Liver (tissue), 9 donors: Measurements from ENCODE around the gene ZNF714. TPM values are rescaled to one million over a fixed set of nuclear protein-coding genes. Genes with fewer than 3 reads are reported as not detected.

ENCODE experiments used
- DNase-seq: peaks from one replicate; pipeline ENCODE4 v3.0.0-alpha.2; 2017; ENCODE audit warnings: low spot score
- H3K27ac ChIP-seq, 2 donors: one replicate each; pipeline ENCODE4 v1.7.0; 2013; ENCODE audit warnings: inconsistent platforms in 2 of 2, low read length in 2 of 2, control low read depth in 1 of 2, low read depth in 1 of 2, mild to moderate bottlenecking in 1 of 2
- H3K27me3 ChIP-seq, 4 donors: one replicate each; pipeline versions ENCODE4 v1.6.1 to v1.7.0; 2013; ENCODE audit warnings: low read length in 3 of 4, inconsistent platforms in 1 of 4, mild to moderate bottlenecking in 1 of 4, moderate library complexity in 1 of 4; ENCODE audit not compliant: control insufficient read depth in 4 of 4, insufficient read depth in 4 of 4
- H3K36me3 ChIP-seq, 4 donors: one replicate each; pipeline versions ENCODE4 v1.6.1 to v1.7.0; 2013; ENCODE audit warnings: low read length in 3 of 4, mild to moderate bottlenecking in 3 of 4, low read depth in 1 of 4, moderate library complexity in 1 of 4; ENCODE audit not compliant: control insufficient read depth in 4 of 4, insufficient read depth in 3 of 4
- H3K4me1 ChIP-seq, 4 donors: one replicate each; pipeline versions ENCODE4 v1.6.1 to v1.7.0; 2013; ENCODE audit warnings: low read length in 3 of 4, mild to moderate bottlenecking in 3 of 4, moderate library complexity in 1 of 4; ENCODE audit not compliant: control insufficient read depth in 4 of 4, insufficient read depth in 4 of 4
- H3K4me3 ChIP-seq, 3 donors: one replicate each; pipeline versions ENCODE4 v1.6.1 to v1.7.0; 2013; ENCODE audit warnings: low read length in 3 of 3, control low read depth in 1 of 3, low read depth in 1 of 3, mild to moderate bottlenecking in 1 of 3
- H3K9ac ChIP-seq, 2 donors: one replicate each; pipeline ENCODE4 v1.7.0; 2013; ENCODE audit warnings: low read length in 2 of 2, mild to moderate bottlenecking in 2 of 2, moderate library complexity in 2 of 2, control low read depth in 1 of 2, low read depth in 1 of 2
- H3K9me3 ChIP-seq, 4 donors: one replicate each; pipeline versions ENCODE4 v1.6.1 to v1.7.0; 2013; ENCODE audit warnings: low read length in 3 of 4; ENCODE audit not compliant: control insufficient read depth in 4 of 4
- EGR1 ChIP-seq, 2 donors: IDR thresholded peaks; 2 replicates each; pipeline ENCODE4 v1.6.1; 2016 to 2018; ENCODE audit warnings: antibody characterized with exemption in 2 of 2, low read depth in 2 of 2
- FOXA1 ChIP-seq: IDR thresholded peaks from 2 replicates; pipeline ENCODE4 v1.6.1; 2016; ENCODE audit warnings: antibody characterized with exemption
- FOXA2 ChIP-seq: IDR thresholded peaks from 2 replicates; pipeline ENCODE4 v1.6.1; 2016; ENCODE audit warnings: antibody characterized with exemption
- GABPA ChIP-seq, 2 donors: IDR thresholded peaks in 1 of 2; conservative IDR thresholded peaks in 1 of 2; 2 replicates each; pipeline ENCODE4 v1.6.1; 2016; ENCODE audit warnings: antibody characterized with exemption in 2 of 2, mild to moderate bottlenecking in 1 of 2, moderate library complexity in 1 of 2
- HNF4A ChIP-seq, 2 donors: conservative IDR thresholded peaks; 2 replicates each; pipeline ENCODE4 v1.6.1; 2016; ENCODE audit warnings: antibody characterized with exemption in 2 of 2, mild to moderate bottlenecking in 2 of 2
- HNF4G ChIP-seq: IDR thresholded peaks from 2 replicates; pipeline ENCODE4 v1.6.1; 2016; ENCODE audit warnings: antibody characterized with exemption
- JUND ChIP-seq, 2 donors: IDR thresholded peaks; 2 replicates each; pipeline ENCODE4 v1.6.1; 2016; ENCODE audit warnings: antibody characterized with exemption in 2 of 2
- NR2F2 ChIP-seq: IDR thresholded peaks from 2 replicates; pipeline ENCODE4 v1.6.1; 2016; ENCODE audit warnings: antibody characterized with exemption
- RAD21 ChIP-seq, 2 donors: IDR thresholded peaks; 2 replicates each; pipeline ENCODE4 v1.6.1; 2016; ENCODE audit warnings: antibody characterized with exemption in 2 of 2, mild to moderate bottlenecking in 2 of 2
- REST ChIP-seq: IDR thresholded peaks from 2 replicates; pipeline ENCODE4 v1.6.1; 2016; ENCODE audit warnings: antibody characterized with exemption, mild to moderate bottlenecking
- SP1 ChIP-seq: IDR thresholded peaks from 2 replicates; pipeline ENCODE4 v1.6.1; 2018; ENCODE audit warnings: antibody characterized with exemption, mild to moderate bottlenecking
- TAF1 ChIP-seq: conservative IDR thresholded peaks from 2 replicates; pipeline ENCODE4 v1.6.1; 2016; ENCODE audit warnings: antibody characterized with exemption, mild to moderate bottlenecking
- YY1 ChIP-seq: IDR thresholded peaks from 2 replicates; pipeline ENCODE4 v1.6.1; 2016; ENCODE audit warnings: antibody characterized with exemption, mild to moderate bottlenecking
- WGBS: extraction: QIAGEN DNeasy Blood & Tissue Kit; methylation state at CpG from one replicate; pipeline ENCODE4 v1.1.7; 2013; 5-methylcytosine and 5-hydroxymethylcytosine counted together
- polyA plus RNA-seq, 2 donors: library from polyadenylated mRNA; stranded (reverse) in 1 of 2; unstranded in 1 of 2; fragments of 200-250 nt in 1 of 2; fragments of >200 nt in 1 of 2; fragmentation: Nextera tagmentation in 1 of 2; extraction: Ambion mirVana in 1 of 2; gene quantifications; one replicate each; pipeline versions ENCODE4 v1.2.1 to v1.2.3, GENCODE V29; 2013 to 2015
- total RNA-seq, 2 donors: library from RNA; depleted of rRNA; stranded (reverse); fragments of >200 nt; gene quantifications; one replicate each; pipeline ENCODE4 v1.2.3, GENCODE V29; 2014
- TF ChIP-seq, protein P1 (sequence below): IDR thresholded peaks from 2 replicates; pipeline ENCODE4 v1.6.1; 2016; ENCODE audit warnings: antibody characterized with exemption
- TF ChIP-seq, protein P2 (sequence below): fragments of 150-350 bp; IDR thresholded peaks from 2 replicates; pipeline ENCODE4 v1.5.1; 2017; ENCODE audit warnings: improper control_type of control experiment, low read depth, low read length; ENCODE audit not compliant: missing input control
- TF ChIP-seq, protein P3 (sequence below): IDR thresholded peaks from 2 replicates; pipeline ENCODE4 v1.6.1; 2016; ENCODE audit warnings: antibody characterized with exemption
- donor health status: healthy.
- donor health status: healthy.
- donor health status: healthy.
- donor health status: healthy.
- donor health status: healthy.

Gene ZNF714
- total RNA-seq (1 to 10 TPM in 1 of 2 donors, under 1 TPM in 1; 0.75 to 4.7 TPM), polyA plus RNA-seq (under 1 TPM; 0.22 to 0.88 TPM)

- Histone ChIP-seq H3K36me3 (no peaks in the 10 kb centered on the region), H3K9ac (no peak within 1 kb of the TSS), H3K27me3 (peaks cover 0 to 2% (median 0%) of the 10 kb centered on the region in 4 donors), H3K4me3 (peak within 1 kb of the TSS; percentile 48 to 76 (median 73)), H3K4me1 (no peaks in the 10 kb centered on the region), H3K27ac (peak within 1 kb of the TSS in 1 of 2 donors; percentile 1), H3K9me3 (no peaks in the 10 kb centered on the region)
- peak; percentile 78 for DNase-seq
- TF ChIP-seq SP1 (peak; percentile 61), YY1 (peak; percentile 54), FOXA2 (no peak), TAF1 (peak; percentile 76)
- WGBS, result 7% methylated on average over 38 of the region's 38 CpGs
These were observed at the start of gene ZNF714 for GRCh38 chr19:21082011-21082975. TSS of gene ZNF714 (plus strand) at chr19:21082203. CDS start at chr19:21098269, 16,066 bp downstream.

DNA sequence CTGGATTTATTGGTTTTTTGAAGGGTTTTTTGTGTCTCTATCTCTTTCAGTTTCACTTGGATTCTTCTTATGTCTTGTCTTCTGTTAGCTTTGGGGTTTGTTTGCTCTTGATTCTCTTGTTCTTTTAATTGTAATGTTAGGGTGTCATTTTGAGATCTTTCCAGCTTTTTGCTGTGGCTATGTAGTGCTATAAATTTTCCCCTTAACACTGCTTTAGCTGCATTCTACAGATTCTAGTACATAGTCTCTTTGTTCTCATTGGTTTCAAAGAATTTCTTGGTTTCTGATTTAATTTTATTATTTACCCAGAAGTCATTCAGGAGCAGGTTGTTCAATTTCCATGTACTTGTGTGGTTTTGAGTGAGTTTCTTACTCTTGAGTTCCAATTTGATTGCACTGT is 37.0 kb upstream of the ZNF714 start:
- H3K9ac ChIP-seq, result no peak overlapping the region
- DNase-seq, result no peak
- no peaks in the 10 kb centered on the region for H3K27me3 ChIP-seq
- TF ChIP-seq, protein P1, sequence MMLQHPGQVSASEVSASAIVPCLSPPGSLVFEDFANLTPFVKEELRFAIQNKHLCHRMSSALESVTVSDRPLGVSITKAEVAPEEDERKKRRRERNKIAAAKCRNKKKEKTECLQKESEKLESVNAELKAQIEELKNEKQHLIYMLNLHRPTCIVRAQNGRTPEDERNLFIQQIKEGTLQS, result no peak
- no peak for TF ChIP-seq JUND (IDR thresholded peaks at IDR 0.05)
- TF ChIP-seq REST, result no peak
- TF ChIP-seq FOXA1, result no peak
- TF ChIP-seq EGR1 (IDR thresholded peaks at IDR 0.05; ENCODE audit: low read depth in 2 of 2), result no peak
- TF ChIP-seq SP1, result no peak
- TF ChIP-seq, protein P2, sequence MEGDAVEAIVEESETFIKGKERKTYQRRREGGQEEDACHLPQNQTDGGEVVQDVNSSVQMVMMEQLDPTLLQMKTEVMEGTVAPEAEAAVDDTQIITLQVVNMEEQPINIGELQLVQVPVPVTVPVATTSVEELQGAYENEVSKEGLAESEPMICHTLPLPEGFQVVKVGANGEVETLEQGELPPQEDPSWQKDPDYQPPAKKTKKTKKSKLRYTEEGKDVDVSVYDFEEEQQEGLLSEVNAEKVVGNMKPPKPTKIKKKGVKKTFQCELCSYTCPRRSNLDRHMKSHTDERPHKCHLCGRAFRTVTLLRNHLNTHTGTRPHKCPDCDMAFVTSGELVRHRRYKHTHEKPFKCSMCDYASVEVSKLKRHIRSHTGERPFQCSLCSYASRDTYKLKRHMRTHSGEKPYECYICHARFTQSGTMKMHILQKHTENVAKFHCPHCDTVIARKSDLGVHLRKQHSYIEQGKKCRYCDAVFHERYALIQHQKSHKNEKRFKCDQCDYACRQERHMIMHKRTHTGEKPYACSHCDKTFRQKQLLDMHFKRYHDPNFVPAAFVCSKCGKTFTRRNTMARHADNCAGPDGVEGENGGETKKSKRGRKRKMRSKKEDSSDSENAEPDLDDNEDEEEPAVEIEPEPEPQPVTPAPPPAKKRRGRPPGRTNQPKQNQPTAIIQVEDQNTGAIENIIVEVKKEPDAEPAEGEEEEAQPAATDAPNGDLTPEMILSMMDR, result no peak
- TF ChIP-seq HNF4G, result no peak
- no peak for TF ChIP-seq FOXA2
- no peak for TF ChIP-seq NR2F2
- TF ChIP-seq RAD21 (IDR thresholded peaks at IDR 0.05), result no peak
- TF ChIP-seq HNF4A (conservative IDR thresholded peaks at IDR 0.05), result no peak
- TF ChIP-seq, protein P3, sequence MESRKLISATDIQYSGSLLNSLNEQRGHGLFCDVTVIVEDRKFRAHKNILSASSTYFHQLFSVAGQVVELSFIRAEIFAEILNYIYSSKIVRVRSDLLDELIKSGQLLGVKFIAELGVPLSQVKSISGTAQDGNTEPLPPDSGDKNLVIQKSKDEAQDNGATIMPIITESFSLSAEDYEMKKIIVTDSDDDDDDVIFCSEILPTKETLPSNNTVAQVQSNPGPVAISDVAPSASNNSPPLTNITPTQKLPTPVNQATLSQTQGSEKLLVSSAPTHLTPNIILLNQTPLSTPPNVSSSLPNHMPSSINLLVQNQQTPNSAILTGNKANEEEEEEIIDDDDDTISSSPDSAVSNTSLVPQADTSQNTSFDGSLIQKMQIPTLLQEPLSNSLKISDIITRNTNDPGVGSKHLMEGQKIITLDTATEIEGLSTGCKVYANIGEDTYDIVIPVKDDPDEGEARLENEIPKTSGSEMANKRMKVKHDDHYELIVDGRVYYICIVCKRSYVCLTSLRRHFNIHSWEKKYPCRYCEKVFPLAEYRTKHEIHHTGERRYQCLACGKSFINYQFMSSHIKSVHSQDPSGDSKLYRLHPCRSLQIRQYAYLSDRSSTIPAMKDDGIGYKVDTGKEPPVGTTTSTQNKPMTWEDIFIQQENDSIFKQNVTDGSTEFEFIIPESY, result no peak
- TF ChIP-seq TAF1, result no peak
- no peak for TF ChIP-seq YY1
- no peak for TF ChIP-seq GABPA (IDR thresholded peaks at IDR 0.05 in 1 of 2, conservative IDR thresholded peaks at IDR 0.05 in 1 of 2)
- H3K27ac ChIP-seq, result no peak overlapping the region
- no peaks in the 10 kb centered on the region for H3K4me1 ChIP-seq
- no peak overlapping the region for H3K4me3 ChIP-seq
- peaks cover 2 to 7% (median 6%) of the 10 kb centered on the region in 4 donors for H3K9me3 ChIP-seq
- H3K36me3 ChIP-seq, result peaks cover 0 to 3% (median 0%) of the 10 kb centered on the region in 4 donors
